OCI-LY1 (cell line): Measurements from ENCODE around the gene ZNF791.

Source experiments
- CTCF ChIP-seq: fragments of 200-600 bp; sonication (generic), shearing (Covaris generic); IDR thresholded peaks from 2 replicates; pipeline ENCODE4 v1.5.1; 2017; ENCODE audit warnings: mild to moderate bottlenecking, antibody characterized with exemption, low read length, moderate library complexity, mixed read lengths
- EZH2 ChIP-seq: fragments of 200-600 bp; sonication (generic), shearing (Covaris generic); IDR thresholded peaks from 2 replicates; pipeline ENCODE4 v1.8.0; 2017; ENCODE audit warnings: borderline replicate concordance, mixed run types, mild to moderate bottlenecking, antibody characterized with exemption, low read length, moderate library complexity, mixed read lengths

GRCh38 chr19:12656899-12657571, 46.3 kb downstream of the ZNF791 start:
- TF ChIP-seq EZH2: no peak
- no peak for TF ChIP-seq CTCF
